NCI-H526 (cell line): ENCODE data around the gene NKX1-1.
"Not testable (repeated sequence)": the region's sequence is repeated elsewhere in the genome, so short reads cannot be mapped to it uniquely, and the experiment has no call there.

Experiments used
- DNase-seq, 2 experiments: peaks; one replicate each; lab custom pipeline; 2025; lab: John Stamatoyannopoulos, UW

Gene NKX1-1

GRCh38 chr4:1404573-1405253, 1.5 kb downstream of the NKX1-1 start:
- no peak for DNase-seq

GRCh38 chr4:1403591-1404572, 2.4 kb downstream of the NKX1-1 start:
- peak in 1 of 2 experiments; percentile 37 for DNase-seq

GRCh38 chr4:1403177-1403583, 3.1 kb downstream of the NKX1-1 start:
- peak in 1 of 2 experiments; percentile 36 for DNase-seq

GRCh38 chr4:1402516-1403091, 3.6 kb downstream of the NKX1-1 start:
- peak in 1 of 2 experiments; percentile 60 for DNase-seq

- DNase-seq, result peak in 1 of 2 experiments; percentile 44
Measured at GRCh38 chr4:1402021-1402515, 4.2 kb downstream of the NKX1-1 start.

GRCh38 chr4:1401409-1402020, 4.7 kb downstream of the NKX1-1 start:
- DNase-seq, result peak in 1 of 2 experiments; percentile 44

- no peak for DNase-seq
Measured at GRCh38 chr4:1400831-1401408, 5.3 kb downstream of the NKX1-1 start.

GRCh38 chr4:1400191-1400805, 5.9 kb downstream of the NKX1-1 start:
- no peak for DNase-seq

- DNase-seq, result no peak
Measured at GRCh38 chr4:1399508-1400190, 6.6 kb downstream of the NKX1-1 start.

- DNase-seq, result no peak
Measured at GRCh38 chr4:1398681-1399507, 7.3 kb downstream of the NKX1-1 start.

- DNase-seq, result no peak
Measured at GRCh38 chr4:1396806-1397455, 9.3 kb downstream of the NKX1-1 start.

- DNase-seq, result no peak
Measured at GRCh38 chr4:1395941-1396805, 10.1 kb downstream of the NKX1-1 start.

GRCh38 chr4:1395389-1395820, 10.8 kb downstream of the NKX1-1 start:
- not testable (repeated sequence) for DNase-seq

- DNase-seq, result not testable (repeated sequence)
Measured at GRCh38 chr4:1394554-1395388, 11.5 kb downstream of the NKX1-1 start.

- DNase-seq, result no peak
Measured at GRCh38 chr4:1393866-1394265, 12.4 kb downstream of the NKX1-1 start.

- DNase-seq, result not testable (repeated sequence)
Measured at GRCh38 chr4:1393363-1393762, 12.9 kb downstream of the NKX1-1 start.
